CD4-positive, CD25-positive, alpha-beta regulatory T cell (primary cell): ENCODE results near the gene LRRC4C. TPM values are rescaled to one million over a fixed set of nuclear protein-coding genes. Genes with fewer than 3 reads are reported as not detected.
"Not testable (repeated sequence)": the region's sequence is repeated elsewhere in the genome, so short reads cannot be mapped to it uniquely, and the experiment has no call there.

Experiments
- ATAC-seq, 2 donors: fragments of 150-1000 bp; cut with Tn5 transposase; one replicate each; pipeline ENCODE4 v1.10.0; 2021; ENCODE audit warnings: low read depth in 2 of 2, moderate number of reproducible peaks in 2 of 2, moderate library complexity in 1 of 2
- DNase-seq, 3 donors: peaks; one replicate each; pipeline versions ENCODE4 v3.0.0 to v3.0.0-alpha.2; 2012 to 2022; ENCODE audit warnings: mixed read lengths in 1 of 3
- H3K27ac ChIP-seq: one replicate; pipeline ENCODE4 v1.7.0; 2013; ENCODE audit warnings: mild to moderate bottlenecking, low read length; ENCODE audit not compliant: insufficient read depth, poor library complexity, severe bottlenecking
- H3K27me3 ChIP-seq: one replicate; pipeline ENCODE4 v1.7.0; 2013; ENCODE audit warnings: low read length; ENCODE audit not compliant: control insufficient read depth, insufficient read depth
- H3K36me3 ChIP-seq: one replicate; pipeline ENCODE4 v1.7.0; 2013; ENCODE audit warnings: mild to moderate bottlenecking, low read length, moderate library complexity; ENCODE audit not compliant: control insufficient read depth, insufficient read depth
- H3K4me1 ChIP-seq: 2 replicates; pipeline ENCODE4 v1.7.0; 2013; ENCODE audit warnings: mild to moderate bottlenecking, low read length; ENCODE audit not compliant: insufficient read depth, control insufficient read depth, poor library complexity, severe bottlenecking
- H3K4me3 ChIP-seq: one replicate; pipeline ENCODE4 v1.7.0; 2013; ENCODE audit warnings: low read depth, mild to moderate bottlenecking, low read length, moderate library complexity
- H3K9me3 ChIP-seq, 2 experiments: 1 replicate in 1 of 2; 2 replicates in 1 of 2; pipeline ENCODE4 v1.7.0; 2013; ENCODE audit warnings: low read length in 2 of 2, mild to moderate bottlenecking in 1 of 2, moderate library complexity in 1 of 2; ENCODE audit not compliant: control insufficient read depth in 2 of 2
- H3K27ac Mint-ChIP-seq, 3 donors: one replicate each; pipeline ENCODE4 v1.8.0; 2020 to 2022; ENCODE audit warnings: mild to moderate bottlenecking in 3 of 3, mixed read lengths in 3 of 3, moderate library complexity in 2 of 3
- H3K27me3 Mint-ChIP-seq: one replicate; pipeline ENCODE4 v1.8.0; 2022; ENCODE audit warnings: mild to moderate bottlenecking, mixed read lengths
- H3K36me3 Mint-ChIP-seq: one replicate; pipeline ENCODE4 v1.8.0; 2020; ENCODE audit warnings: mixed read lengths
- H3K4me1 Mint-ChIP-seq, 4 donors: one replicate each; pipeline ENCODE4 v1.8.0; 2020 to 2022; ENCODE audit warnings: mixed read lengths in 4 of 4, mild to moderate bottlenecking in 1 of 4
- H3K4me3 Mint-ChIP-seq, 4 donors: one replicate each; pipeline ENCODE4 v1.8.0; 2020 to 2022; ENCODE audit warnings: mild to moderate bottlenecking in 4 of 4, mixed read lengths in 4 of 4, moderate library complexity in 3 of 4
- H3K9me3 Mint-ChIP-seq, 7 donors: one replicate each; pipeline ENCODE4 v1.8.0; 2020 to 2022; ENCODE audit warnings: mixed read lengths in 7 of 7, mild to moderate bottlenecking in 3 of 7, moderate library complexity in 2 of 7
- polyA plus RNA-seq, 4 donors: library from polyadenylated mRNA; unstranded; fragments of 300-500 nt; fragmentation: Illumina TruSeq; gene quantifications; one replicate each; pipeline ENCODE4 v1.2.3, GENCODE V29; 2021
- total RNA-seq: library from RNA; stranded (reverse); gene quantifications from one replicate; pipeline ENCODE4 v1.2.3, GENCODE V29; 2022

LRRC4C gene
- total and polyA plus RNA-seq, 5 donors from 2014 or later = not detected

GRCh38 chr11:40885250-40885954 is 574.0 kb downstream of the LRRC4C start:
- ATAC-seq (no peak), DNase-seq (no peak)
- H3K27me3 ChIP-seq = no peaks in the 10 kb centered on the region
- Mint-ChIP-seq H3K36me3 (peaks cover 3% of the 10 kb centered on the region), H3K4me3 (no peak overlapping the region), H3K27me3 (no peaks in the 10 kb centered on the region), H3K9me3 (peaks cover 0 to 17% (median 5%) of the 10 kb centered on the region in 7 donors), H3K27ac (no peak overlapping the region), H3K4me1 (no peaks in the 10 kb centered on the region)
- no peaks in the 10 kb centered on the region for H3K36me3 ChIP-seq
- no peak overlapping the region for H3K27ac ChIP-seq
- peaks cover 2 to 3% of the 10 kb centered on the region in 2 experiments for H3K9me3 ChIP-seq
- H3K4me1 ChIP-seq = no peaks in the 10 kb centered on the region
- H3K4me3 ChIP-seq = no peak overlapping the region

GRCh38 chr11:40882301-40882700 is 577.2 kb downstream of the LRRC4C start:
- Histone ChIP-seq H3K27ac (no peak overlapping the region), H3K4me3 (no peak overlapping the region), H3K27me3 (no peaks in the 10 kb centered on the region), H3K9me3 (peaks cover 0 to 3% of the 10 kb centered on the region in 2 experiments), H3K36me3 (no peaks in the 10 kb centered on the region), H3K4me1 (no peaks in the 10 kb centered on the region)
- H3K9me3 Mint-ChIP-seq = peaks cover 0 to 26% (median 3%) of the 10 kb centered on the region in 7 donors
- H3K27ac Mint-ChIP-seq = no peak overlapping the region
- H3K27me3 Mint-ChIP-seq = no peaks in the 10 kb centered on the region
- DNase-seq (no peak), ATAC-seq (no peak)
- H3K4me3 Mint-ChIP-seq = no peak overlapping the region
- no peaks in the 10 kb centered on the region for H3K4me1 Mint-ChIP-seq
- peaks cover 3% of the 10 kb centered on the region for H3K36me3 Mint-ChIP-seq

- no peak overlapping the region for H3K4me3 ChIP-seq
- peaks cover 0 to 3% of the 10 kb centered on the region in 2 experiments for H3K9me3 ChIP-seq
- H3K4me3 Mint-ChIP-seq = no peak overlapping the region
- no peak overlapping the region for H3K27ac ChIP-seq
- DNase-seq (no peak), ATAC-seq (no peak)
- no peaks in the 10 kb centered on the region for H3K4me1 ChIP-seq
- peaks cover 0 to 26% (median 6%) of the 10 kb centered on the region in 7 donors for H3K9me3 Mint-ChIP-seq
- no peaks in the 10 kb centered on the region for H3K4me1 Mint-ChIP-seq
- no peaks in the 10 kb centered on the region for H3K36me3 ChIP-seq
- H3K36me3 Mint-ChIP-seq = peaks cover 3% of the 10 kb centered on the region
- H3K27me3 Mint-ChIP-seq = no peaks in the 10 kb centered on the region
- no peak overlapping the region for H3K27ac Mint-ChIP-seq
- no peaks in the 10 kb centered on the region for H3K27me3 ChIP-seq
Observed at GRCh38 chr11:40879911-40880310, 579.5 kb downstream of the LRRC4C start.

- H3K4me3 ChIP-seq = no peak overlapping the region
- peaks cover 0 to under 1% of the 10 kb centered on the region in 2 experiments for H3K9me3 ChIP-seq
- no peaks in the 10 kb centered on the region for H3K4me1 ChIP-seq
- ATAC-seq (no peak), DNase-seq (no peak)
- H3K36me3 ChIP-seq = no peaks in the 10 kb centered on the region
- Mint-ChIP-seq H3K4me1 (no peaks in the 10 kb centered on the region), H3K9me3 (peaks cover 3 to 29% (median 6%) of the 10 kb centered on the region in 7 donors), H3K27ac (no peak overlapping the region), H3K27me3 (no peaks in the 10 kb centered on the region), H3K36me3 (no peaks in the 10 kb centered on the region), H3K4me3 (no peak overlapping the region)
- no peak overlapping the region for H3K27ac ChIP-seq
- no peaks in the 10 kb centered on the region for H3K27me3 ChIP-seq
Observed at GRCh38 chr11:40877981-40878380, 581.5 kb downstream of the LRRC4C start.

- Mint-ChIP-seq H3K27me3 (no peaks in the 10 kb centered on the region), H3K9me3 (peaks cover 3 to 24% (median 7%) of the 10 kb centered on the region in 7 donors), H3K27ac (no peak overlapping the region), H3K4me3 (no peak overlapping the region), H3K36me3 (no peaks in the 10 kb centered on the region), H3K4me1 (no peaks in the 10 kb centered on the region)
- Histone ChIP-seq H3K27me3 (no peaks in the 10 kb centered on the region), H3K36me3 (no peaks in the 10 kb centered on the region), H3K4me1 (no peaks in the 10 kb centered on the region), H3K9me3 (no peaks in the 10 kb centered on the region), H3K27ac (no peak overlapping the region), H3K4me3 (no peak overlapping the region)
- DNase-seq (no peak), ATAC-seq (no peak)
Observed at GRCh38 chr11:40877256-40877655, 582.2 kb downstream of the LRRC4C start.

GRCh38 chr11:40867991-40868632 is 591.3 kb downstream of the LRRC4C start:
- no peak overlapping the region for H3K27ac ChIP-seq

GRCh38 chr11:40857754-40858153 is 601.7 kb downstream of the LRRC4C start:
- H3K36me3 ChIP-seq, H3K27ac ChIP-seq, H3K4me1 Mint-ChIP-seq, H3K36me3 Mint-ChIP-seq, H3K4me3 ChIP-seq, H3K9me3 ChIP-seq, H3K4me1 ChIP-seq, H3K27me3 ChIP-seq, H3K27ac Mint-ChIP-seq, H3K27me3 Mint-ChIP-seq, H3K4me3 Mint-ChIP-seq, DNase-seq, ATAC-seq: not testable (repeated sequence)
- H3K9me3 Mint-ChIP-seq = peaks cover 1 to 14% (median 6%) of the 10 kb centered on the region in 7 donors

More at GRCh38 chr11:40867991-40868632, 591.3 kb downstream of the LRRC4C start:
- Histone ChIP-seq H3K4me3 (no peak overlapping the region), H3K27me3 (no peaks in the 10 kb centered on the region), H3K9me3 (no peaks in the 10 kb centered on the region), H3K36me3 (no peaks in the 10 kb centered on the region), H3K4me1 (no peaks in the 10 kb centered on the region)
- no peaks in the 10 kb centered on the region for H3K27me3 Mint-ChIP-seq
- no peak for ATAC-seq
- no peak overlapping the region for H3K27ac Mint-ChIP-seq
- H3K4me1 Mint-ChIP-seq = no peaks in the 10 kb centered on the region
- peaks cover 3% of the 10 kb centered on the region for H3K36me3 Mint-ChIP-seq
- peaks cover 0 to 33% (median 9%) of the 10 kb centered on the region in 7 donors for H3K9me3 Mint-ChIP-seq
- no peak overlapping the region for H3K4me3 Mint-ChIP-seq
- DNase-seq = no peak
